NCI-H2196 (cell line): ENCODE measurements around the gene NT5C3A.
"Not testable (repeated sequence)": the region's sequence is repeated elsewhere in the genome, so short reads cannot be mapped to it uniquely, and the experiment has no call there.

Experiments used
- DNase-seq: peaks from one replicate; lab custom pipeline; 2025; ENCODE audit not compliant: unreplicated experiment; lab: John Stamatoyannopoulos, UW

NT5C3A gene

DNA sequence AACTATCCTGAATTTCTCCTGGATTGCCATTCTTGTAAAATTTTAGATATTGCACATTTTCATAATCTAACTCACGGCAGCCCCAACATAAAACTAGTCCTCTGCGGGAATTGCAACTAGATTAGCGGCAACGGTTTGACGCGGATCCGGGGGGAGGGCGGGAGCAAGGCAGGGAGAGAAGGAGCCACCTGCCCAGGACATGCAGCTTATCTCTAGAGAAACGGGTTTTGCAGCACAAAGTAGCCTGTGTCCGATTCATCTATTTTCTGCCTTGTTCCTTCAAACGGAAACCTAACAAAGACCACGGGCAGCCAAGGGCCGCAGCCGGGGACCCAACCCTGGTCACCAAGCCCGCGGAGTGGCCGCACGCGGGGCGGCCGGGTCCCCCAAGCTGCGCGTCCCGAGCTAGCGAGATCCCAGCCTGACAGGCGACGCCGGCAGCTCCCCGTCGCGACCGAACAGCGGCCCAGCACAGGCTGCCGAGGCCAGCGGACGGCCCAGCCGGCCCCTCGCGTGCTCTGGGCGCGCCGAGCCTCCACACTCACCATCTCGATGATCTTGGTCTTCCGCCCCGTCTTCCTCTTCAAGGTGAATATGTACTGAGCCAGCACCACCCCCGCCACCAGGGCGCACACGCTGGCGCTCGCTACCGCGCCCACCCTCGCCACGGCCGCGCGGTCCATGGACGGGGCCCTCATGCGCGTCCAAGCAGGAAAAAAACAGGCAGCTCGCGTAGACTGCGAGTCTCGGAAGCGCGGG lies at the start of gene NT5C3A:
TSS of gene NT5C3A (minus strand) at position 754 of the 759 bp plus-strand sequence. CDS start at position 683, 71 bp downstream.
- no peak for DNase-seq

DNA sequence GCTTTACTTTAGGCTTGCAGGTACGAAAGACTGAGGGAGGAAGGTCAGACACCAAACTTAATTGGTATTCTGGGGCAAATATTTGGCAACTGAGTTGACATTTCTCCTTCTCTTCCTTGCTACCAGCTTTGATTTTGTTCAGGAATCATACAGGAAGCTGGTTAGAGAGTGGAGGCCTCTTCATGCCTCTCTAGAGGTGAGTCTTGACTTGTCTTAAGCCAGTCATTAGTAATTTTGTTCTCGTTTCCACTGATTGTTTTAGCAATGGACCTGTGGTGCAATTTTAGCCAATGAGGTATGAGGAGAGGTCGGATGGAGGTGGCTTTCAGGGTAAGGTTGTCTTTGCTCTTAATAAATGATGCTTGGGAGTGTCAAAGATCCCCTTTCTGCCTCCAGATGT lies 49.0 kb upstream of the NT5C3A start:
- DNase-seq: no peak

DNA sequence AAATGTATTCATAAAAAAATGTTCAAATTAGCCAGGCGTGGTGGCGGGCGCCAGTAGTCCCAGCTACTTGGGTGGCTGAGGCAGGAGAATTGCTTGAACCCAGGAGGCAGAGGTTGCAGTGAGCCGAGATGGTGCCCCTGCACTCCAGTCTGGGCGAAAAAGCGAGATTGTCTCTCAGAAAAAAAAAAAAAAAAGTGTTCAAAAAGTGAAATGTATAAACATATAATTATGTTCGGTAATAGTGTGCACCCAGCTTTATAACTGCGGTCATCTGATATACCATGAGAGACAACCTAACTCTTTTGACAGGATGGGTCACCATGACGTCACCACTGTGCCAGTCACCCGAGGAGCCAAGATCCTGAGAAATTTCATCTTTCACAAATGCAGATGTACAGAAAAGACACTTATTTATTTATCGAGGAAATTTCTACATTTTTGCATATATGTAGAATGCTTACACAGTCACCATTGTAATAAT lies 47.2 kb upstream of the NT5C3A start:
- DNase-seq: no peak

DNA sequence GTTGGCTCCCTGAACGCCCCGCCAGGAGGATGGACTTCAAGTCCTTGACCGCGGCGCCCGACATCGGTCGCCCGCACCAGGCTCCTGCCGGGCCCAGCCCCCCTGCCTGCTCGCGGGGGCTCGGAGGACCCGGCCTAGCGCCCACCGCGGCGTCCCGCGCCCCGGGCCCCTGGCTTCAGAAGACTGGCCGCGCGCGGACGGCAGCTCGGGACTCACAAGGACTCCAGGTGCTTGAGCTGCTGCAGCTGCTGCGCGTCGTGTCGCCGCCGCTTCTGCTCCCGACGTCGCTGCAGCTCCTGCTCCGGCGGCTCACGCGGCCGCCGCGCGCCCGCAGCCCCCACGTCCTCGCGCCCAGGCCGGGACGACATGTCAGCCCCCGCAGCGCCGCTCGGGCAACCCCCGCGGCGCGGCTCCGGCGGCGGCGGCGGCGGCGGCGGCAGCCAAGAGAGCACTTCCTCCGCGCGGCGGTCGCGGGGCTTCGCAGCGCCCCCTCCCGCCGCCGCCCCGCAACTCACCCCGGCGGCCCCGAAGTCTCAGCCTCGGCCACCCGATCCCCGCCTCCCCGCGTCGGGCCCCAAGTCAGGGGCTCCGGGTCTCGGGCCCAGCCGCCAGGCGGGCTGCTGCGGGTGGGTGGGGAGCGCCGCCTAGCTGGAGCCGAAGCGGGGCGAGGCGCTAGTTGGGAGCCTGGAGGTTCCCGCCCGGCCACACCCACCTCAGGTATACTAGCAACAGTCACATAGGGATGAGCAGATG lies 46.6 kb upstream of the NT5C3A start, which contains the start of gene RP9:
TSS of gene RP9 (minus strand) at position 400 of the 753 bp plus-strand sequence. CDS start at position 368, 32 bp downstream.
- peak; percentile 70 for DNase-seq

DNA sequence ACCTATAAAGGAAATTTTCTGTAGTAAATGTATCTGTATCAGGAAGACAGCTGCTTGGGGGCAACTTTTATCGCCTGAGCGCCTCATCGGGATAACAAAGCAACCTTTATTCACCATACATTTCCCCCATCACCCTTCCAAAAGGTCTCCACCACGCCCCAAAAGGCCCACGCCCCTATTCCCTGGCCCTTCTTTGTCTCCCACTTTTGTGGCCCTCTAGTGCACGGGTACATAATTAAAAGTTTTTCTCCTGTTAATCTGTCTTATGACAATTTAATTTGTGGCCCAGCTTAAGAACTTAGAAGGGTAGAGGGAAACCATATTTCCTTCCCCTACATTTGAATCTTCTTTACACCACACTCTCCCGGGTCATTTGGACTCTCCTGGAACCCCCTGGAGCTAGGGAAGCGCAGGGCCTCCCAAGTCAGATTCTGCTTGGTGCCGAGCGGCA lies 46.0 kb upstream of the NT5C3A start:
- no peak for DNase-seq

DNA sequence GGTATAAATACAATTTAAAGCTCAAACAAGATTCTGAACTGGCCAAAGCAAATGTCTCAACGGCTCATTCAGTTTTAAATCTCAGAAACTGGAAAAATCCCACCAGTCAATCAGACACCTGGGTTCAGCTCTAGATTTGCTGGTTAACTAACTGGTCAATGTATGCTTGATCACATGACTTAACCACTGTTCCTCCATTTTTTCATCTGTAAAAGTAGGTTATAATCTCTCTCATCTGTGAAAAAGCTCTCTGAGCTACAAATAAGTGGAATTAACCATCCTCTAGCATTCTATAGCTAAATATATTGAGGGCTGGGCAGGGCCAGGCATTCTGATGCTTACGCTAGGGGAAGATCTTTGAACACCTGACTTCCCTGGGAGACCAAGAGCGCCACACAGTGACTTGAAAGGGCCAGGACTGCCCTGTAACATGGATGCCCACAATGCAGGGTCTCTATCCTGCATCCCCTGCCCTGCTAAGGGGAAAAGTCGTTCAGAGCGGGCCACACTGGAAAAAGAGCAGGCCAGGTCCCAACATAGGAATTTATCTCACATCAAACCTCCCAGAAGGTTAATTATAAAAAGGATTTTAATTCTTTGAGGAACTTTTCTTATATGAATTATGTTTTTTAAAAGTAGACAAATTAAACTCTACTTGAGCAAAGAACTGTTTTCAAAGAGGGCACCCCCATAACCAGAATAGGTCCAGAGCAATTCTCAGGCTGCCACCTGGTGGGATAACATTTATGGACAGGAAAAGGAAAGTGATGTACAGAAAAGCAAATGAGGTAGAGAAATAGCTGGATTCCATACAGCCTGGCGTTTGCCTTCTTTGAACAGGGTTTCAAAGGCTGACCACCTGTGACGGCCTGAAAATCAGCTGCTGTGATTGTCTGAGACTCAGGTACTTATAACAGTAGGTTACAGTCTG lies 44.8 kb upstream of the NT5C3A start:
- no peak for DNase-seq

DNA sequence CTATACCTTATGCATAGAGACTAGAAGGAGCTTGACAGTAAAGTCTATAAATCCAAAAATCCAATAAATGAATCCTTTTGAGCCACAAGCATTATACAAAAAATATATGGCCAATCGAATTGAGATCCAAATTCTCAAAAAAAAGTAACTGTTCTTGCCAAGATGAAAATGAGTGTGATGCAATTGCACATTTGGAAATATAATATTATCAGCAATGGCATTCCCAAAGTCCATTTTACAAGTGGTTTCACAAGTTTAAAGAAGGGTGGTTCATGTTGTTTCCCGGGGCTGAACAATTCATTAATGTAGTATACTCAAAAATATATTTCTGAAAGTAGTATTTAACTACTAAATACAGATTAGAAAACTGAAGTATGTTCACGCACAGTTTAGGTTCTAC lies 39.3 kb upstream of the NT5C3A start:
- DNase-seq: no peak

DNA sequence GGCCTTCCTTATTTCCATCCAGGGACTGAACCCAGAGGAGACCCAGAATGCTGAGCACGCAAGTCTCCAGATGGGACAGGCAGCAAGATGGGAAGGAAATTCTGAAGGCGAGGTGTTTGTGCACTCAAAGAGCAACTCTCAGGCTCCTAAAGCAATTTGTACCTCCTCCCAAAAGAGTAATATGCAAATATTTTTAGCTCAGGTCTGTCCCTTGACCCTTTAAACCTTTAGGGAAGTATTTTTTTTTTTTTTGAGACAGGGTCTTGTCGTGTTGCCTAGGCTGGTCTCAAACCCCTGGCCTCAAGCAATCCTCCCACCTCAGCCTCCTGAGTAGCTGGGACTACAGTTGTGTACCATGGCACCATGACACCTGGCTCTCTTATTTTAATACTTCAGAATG lies 38.2 kb upstream of the NT5C3A start:
- no peak for DNase-seq

DNA sequence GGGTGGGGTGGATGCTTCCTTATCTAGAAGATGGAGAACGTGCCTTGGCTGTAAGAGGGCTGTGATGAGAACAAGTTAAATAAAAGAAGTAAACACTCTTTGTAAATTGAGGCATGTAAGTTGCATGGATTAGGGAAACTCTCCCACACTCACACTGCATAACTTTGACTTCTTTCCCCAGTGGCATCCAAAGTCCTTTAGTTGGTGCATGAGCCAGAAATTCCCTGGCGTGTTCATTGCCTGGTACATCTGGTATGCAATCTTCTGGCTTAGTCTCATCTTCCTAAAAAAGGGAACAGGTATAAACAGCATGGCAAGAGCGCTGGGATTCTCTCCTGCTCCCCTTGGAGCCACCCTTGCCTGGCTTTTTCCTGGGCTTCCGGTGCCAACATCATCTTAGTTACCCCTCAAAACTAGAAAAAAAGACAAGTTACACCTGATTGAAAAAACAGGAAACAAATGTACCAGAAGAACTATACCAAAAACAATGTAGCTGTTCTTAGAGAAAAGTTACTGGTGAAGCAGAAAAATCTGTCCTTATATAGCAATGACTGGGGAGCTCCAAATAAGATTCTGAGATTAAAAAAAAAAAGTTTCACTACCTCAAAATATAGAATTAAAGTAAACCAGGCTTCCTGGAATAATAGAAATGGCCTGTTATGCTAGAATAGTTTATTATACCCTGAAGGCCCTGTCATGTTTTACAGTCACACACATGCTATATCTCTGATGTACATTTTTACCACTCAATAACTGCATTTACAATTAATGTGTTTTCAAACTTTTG lies 36.8 kb upstream of the NT5C3A start:
- no peak for DNase-seq

DNA sequence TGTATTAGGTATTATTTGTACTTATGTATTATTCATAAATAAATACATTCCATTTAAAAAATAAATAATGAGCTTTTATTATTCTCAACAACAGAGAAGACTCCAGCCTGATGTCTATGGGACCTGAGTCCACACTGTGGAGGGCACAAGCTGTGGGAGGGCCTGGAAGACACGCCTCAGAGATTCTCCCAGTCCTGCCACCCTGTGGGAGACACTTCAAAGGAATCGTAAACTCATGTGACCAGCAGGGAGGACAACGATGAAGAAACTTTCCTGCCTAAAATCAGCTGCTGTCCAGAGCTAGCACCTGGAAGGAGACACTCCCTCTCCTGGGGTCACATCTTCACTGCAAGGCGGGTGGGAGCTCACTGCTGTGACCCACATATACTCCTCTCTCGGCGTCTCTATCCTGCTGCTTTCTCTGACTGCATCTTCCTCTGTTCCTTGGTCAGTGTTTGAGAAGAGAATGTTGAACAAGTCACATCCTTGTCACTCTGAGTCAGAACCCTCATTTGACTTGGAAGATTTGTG lies 32.2 kb upstream of the NT5C3A start:
- DNase-seq: not testable (repeated sequence)

DNA sequence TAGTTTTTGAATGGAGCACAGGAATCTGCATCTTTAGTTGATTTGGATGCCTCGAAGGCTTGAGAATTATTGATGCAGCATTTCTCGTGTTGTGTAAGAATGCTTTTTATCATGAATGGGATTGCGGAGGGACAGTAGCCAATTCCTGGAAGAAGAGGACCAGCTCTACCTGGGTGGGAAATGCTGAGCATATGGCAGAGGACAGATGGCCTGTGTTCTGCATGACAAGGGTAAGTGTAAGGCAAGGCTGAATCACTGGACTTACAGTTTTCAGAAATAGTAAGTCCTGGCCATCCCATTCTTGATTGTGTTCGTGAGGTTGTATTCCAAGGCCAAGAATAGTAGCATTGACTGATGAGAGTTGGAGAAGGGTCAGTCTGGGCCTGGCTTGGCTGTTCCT lies 30.7 kb upstream of the NT5C3A start:
- no peak for DNase-seq

DNA sequence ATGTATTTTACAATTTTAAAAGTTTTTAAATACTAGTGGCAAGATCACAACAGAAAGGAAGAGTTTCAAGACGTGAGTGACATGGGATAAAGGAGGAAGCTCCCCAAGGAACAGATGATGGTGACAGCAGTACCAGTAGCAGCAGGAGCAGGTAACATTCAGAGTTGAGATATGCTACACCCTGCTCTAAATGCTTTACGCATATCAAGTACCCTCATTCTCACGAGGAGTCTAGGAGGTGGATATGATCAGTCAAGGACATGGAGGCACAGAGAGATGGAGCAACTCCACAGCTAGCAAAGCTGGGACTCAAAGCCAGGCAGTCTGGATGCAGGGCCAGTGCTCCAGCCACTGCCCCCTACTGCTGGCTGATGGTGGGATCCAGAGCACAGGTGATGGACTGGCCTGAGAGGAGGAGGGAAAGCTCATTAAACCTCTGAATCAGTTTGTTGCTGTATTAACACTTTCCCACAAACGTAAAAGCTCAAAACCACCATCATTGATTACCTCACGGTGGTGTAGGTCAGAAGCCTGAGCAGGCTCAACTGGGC lies 29.1 kb upstream of the NT5C3A start:
- no peak for DNase-seq

DNA sequence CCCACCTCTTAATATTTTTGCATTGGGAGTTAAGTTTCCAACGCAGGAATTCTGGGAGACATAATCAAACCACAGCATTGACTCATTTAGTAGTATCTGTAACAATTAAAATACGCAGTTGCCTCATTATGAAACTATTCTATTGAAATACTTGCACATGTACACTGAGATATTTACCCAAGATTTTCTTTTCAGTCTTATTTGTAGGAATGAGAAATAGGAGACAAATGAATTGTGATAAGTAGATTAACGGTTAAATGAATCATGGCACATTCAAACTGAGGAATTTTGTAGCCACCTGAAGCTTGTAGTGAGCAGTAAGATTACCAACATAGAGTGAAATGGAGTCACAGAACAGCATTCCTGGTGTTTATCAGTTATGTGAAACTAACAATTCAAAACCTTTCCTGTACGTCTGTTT lies 28.5 kb upstream of the NT5C3A start:
- DNase-seq: no peak

DNA sequence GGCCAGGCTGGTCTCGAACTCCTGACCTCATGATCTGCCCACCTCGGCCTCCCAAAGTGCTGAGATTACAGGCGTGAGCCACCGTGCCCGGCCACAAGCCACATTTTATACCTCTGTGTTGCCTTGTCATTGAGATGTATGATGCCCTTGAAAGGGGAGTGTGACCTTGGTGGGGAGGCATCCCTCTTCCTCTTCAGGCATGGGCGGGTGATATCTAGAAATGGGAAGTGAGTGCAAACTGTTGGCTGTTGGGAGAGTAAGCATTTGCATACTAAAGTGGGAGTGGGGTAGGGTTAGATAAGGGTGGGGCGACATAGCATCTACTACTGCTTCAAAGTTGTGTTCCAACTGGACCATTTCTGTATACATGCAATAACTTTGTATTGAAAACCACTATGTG lies 26.6 kb upstream of the NT5C3A start:
- DNase-seq: no peak

DNA sequence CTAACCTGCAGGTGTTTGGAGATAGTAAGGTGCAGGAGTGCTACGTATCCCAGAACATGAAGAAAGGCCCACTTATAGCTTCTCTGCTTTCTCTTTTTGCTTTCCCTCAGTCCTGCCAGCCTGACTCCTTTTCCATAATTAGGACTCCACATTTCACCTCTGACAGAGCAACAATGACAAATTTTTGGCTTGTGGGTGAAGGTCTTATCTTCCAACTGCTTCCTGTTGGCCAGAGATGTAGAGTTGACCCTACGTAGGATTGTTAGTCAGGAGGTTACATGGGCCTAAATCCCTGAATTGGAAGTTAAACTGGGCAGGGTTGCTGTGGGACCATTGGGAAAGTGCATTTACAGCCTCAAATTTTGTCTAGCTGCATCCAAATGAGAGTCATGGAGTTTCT lies 25.3 kb upstream of the NT5C3A start:
- DNase-seq: no peak

DNA sequence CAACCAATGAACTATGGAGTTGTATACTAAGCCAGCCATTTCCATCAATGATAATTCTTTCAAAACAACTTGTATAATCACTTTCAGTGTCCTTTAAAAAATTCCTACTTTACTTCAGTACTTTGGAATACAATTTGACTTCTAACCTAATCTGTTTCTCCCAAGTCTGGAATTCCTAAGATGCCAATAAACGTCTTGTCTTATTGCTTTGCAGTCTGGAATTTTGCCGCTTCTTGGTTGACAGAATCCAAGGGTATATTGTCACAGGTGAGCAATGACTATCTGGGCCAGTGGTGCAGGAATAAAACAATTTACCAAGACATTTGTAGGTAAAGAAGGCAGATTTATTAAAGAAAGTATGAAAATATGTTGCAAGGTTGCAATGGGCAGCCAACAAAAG lies 24.8 kb upstream of the NT5C3A start:
- no peak for DNase-seq

DNA sequence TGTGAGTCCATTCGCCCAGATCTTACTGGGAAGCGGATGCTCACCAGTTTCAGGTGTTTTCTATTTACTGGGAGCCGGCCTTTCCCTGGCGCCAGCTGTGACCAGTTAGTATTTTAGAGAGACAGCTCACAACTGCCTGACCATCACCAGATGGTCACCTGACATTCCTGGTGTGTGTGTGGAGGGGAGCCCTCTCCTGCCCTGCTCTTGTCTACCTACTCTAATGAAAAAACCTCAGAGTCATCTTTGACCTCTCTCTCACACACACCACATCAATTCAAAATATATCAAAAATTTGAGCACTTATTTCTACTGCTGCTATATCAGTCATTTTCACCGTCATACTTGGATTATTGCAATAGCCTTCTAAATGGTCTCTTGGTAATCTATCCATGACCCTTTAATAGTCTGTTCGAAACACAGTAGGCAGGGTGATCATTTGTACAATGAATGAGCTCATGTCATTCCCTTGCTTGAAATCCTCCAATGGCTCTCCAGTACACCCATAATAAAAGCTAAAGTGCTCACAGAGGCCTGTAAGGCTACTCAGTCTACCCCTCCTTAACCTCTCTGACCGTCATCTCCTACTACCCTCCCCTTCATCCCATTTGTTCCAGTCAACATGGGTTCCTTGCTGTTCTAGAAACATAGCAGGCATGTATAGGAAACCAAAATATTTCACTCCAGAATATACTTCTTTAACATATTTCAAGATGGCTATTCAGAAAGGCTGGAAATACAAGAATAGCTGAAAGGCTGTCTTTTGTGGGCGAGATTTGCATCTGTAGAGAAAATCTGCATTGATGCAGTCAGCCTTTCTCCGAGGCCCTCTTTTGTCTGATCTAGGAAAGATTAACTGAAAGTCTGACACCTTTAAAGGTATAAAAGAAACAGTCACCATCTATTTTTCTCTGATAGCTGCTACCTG lies 17.5 kb upstream of the NT5C3A start:
- no peak for DNase-seq

DNA sequence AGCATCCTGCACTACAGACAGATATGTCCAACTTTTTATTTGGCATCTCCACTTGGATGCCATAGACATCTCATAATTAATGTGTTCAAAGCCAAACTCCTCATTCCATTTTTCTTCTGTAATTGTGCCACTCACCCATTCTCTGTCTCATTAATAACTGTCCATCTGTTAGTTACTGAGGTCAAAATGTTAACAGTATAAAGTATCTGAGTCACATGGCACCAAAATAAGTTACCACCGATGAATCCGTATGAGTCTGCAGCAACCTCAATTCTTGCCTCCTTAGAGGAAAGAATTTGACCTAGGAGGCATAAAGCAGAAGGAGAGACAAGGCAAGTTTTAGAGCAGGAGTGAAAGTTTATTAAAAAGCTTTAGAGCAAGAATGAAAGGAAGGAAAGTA lies 16.5 kb upstream of the NT5C3A start:
- no peak for DNase-seq

DNA sequence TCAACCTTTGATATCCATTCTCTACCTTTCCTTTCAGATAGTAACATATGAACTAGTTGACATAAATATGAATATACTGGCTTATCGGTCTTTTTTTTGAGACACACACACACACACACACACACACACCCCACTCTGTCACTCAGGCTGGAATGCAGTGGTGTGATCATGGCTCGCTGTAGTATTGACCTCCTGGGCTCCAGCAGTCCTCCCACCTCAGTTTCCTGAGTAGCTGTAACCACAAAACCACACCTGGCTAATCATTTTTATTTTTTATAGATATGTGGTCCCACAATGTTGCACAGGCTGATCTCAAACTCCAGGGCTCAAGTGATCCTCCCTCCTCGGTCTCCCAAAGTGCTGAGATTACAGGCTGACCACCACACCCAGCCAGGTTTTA lies 14.2 kb upstream of the NT5C3A start:
- DNase-seq: no peak
